ENCODE data around the gene BOC. TPM values are rescaled to one million over a fixed set of nuclear protein-coding genes. Genes with fewer than 3 reads are reported as not detected.

Gene BOC, protein sequence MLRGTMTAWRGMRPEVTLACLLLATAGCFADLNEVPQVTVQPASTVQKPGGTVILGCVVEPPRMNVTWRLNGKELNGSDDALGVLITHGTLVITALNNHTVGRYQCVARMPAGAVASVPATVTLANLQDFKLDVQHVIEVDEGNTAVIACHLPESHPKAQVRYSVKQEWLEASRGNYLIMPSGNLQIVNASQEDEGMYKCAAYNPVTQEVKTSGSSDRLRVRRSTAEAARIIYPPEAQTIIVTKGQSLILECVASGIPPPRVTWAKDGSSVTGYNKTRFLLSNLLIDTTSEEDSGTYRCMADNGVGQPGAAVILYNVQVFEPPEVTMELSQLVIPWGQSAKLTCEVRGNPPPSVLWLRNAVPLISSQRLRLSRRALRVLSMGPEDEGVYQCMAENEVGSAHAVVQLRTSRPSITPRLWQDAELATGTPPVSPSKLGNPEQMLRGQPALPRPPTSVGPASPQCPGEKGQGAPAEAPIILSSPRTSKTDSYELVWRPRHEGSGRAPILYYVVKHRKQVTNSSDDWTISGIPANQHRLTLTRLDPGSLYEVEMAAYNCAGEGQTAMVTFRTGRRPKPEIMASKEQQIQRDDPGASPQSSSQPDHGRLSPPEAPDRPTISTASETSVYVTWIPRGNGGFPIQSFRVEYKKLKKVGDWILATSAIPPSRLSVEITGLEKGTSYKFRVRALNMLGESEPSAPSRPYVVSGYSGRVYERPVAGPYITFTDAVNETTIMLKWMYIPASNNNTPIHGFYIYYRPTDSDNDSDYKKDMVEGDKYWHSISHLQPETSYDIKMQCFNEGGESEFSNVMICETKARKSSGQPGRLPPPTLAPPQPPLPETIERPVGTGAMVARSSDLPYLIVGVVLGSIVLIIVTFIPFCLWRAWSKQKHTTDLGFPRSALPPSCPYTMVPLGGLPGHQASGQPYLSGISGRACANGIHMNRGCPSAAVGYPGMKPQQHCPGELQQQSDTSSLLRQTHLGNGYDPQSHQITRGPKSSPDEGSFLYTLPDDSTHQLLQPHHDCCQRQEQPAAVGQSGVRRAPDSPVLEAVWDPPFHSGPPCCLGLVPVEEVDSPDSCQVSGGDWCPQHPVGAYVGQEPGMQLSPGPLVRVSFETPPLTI
- 93.1 TPM for total RNA-seq

DNA sequence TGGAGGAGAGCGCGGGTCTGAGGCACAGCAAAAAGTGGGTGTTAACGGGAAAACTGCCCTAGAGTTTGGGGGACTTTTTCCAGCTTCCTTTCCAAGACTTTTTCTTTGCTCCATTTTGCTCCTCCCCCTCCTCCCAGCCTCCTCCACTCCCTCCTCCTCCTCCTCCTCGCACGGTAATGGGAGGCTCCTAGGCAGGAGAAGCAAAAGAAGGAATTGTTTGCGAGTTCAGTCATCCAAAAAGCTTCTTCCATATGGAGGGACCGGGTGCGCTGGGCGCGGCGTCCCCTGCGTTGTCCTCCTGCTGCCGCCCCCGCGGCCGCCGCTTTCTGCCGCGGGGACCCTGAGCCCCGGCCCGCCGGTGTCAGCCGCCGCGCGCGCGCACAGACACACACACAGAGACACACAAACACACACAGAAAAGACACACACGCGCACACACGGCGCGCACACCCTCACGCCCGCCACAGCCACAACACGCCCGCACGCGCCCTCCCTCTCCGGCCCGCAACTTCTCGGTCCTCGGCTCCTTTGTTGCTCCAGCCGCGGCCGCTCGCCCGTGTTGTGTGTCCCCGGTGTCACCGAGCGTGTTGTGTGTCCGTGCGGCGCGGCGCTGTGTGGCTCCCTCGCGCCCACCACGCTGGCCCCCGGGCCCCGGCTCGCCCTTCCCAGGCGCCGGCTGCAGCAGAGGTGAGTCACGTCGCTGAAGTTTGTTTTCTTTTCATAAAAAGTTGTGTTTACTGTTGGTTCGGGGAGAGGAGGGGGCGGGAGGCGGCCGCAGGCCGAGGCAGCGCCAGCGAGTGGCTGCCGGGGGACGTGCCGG is at the start of gene BOC:
BOC (plus strand) TSS at position 228 of the 820 bp plus-strand sequence. CDS start 38,246 bp downstream, outside the sequence.
- peak within 1 kb of the TSS; percentile 98 for H3K27ac ChIP-seq
- H3K4me1 ChIP-seq, result peaks cover 30% of the 10 kb centered on the region
- no peak for DNase-seq (ENCODE audit: extremely low spot score in 2 of 2)
- intact Hi-C loops (cut with DNase I), result loop anchor here (2.0 to 5.0 kb wide), 3 partner anchors 37 to 66 kb away; no protein-coding TSS in a partner anchor
- H3K4me3 ChIP-seq, result peak within 1 kb of the TSS; percentile 90 to 94
- no peaks in the 10 kb centered on the region for H3K27me3 ChIP-seq
- H3K36me3 ChIP-seq, result no peaks in the 10 kb centered on the region
- H3K9me3 ChIP-seq, result no peaks in the 10 kb centered on the region
- TF ChIP-seq POLR2A (IDR thresholded peaks at IDR 0.05) (peak in 1 of 2 donors; percentile 70), POLR2AphosphoS5 (IDR thresholded peaks at IDR 0.05; ENCODE audit: insufficient read depth in 1 of 2, low read depth in 1 of 2) (peak in 1 of 2 donors; percentile 28), CTCF (IDR thresholded peaks at IDR 0.05) (no peak)

- Histone ChIP-seq H3K4me3 (no peak overlapping the region), H3K27me3 (no peaks in the 10 kb centered on the region), H3K4me1 (peaks cover 9% of the 10 kb centered on the region), H3K9me3 (no peaks in the 10 kb centered on the region), H3K36me3 (no peaks in the 10 kb centered on the region), H3K27ac (no peak overlapping the region)
- intact Hi-C loops (cut with DNase I), result no loop called here
- TF ChIP-seq POLR2A (IDR thresholded peaks at IDR 0.05), result no peak
- no peak for TF ChIP-seq CTCF (IDR thresholded peaks at IDR 0.05)
- no peak for TF ChIP-seq POLR2AphosphoS5 (IDR thresholded peaks at IDR 0.05; ENCODE audit: insufficient read depth in 1 of 2, low read depth in 1 of 2)
- no peak for DNase-seq (ENCODE audit: extremely low spot score in 2 of 2)
Observed at GRCh38 chr3:113161661-113162060, 49.7 kb upstream of the BOC start.

- H3K9me3 ChIP-seq, result no peaks in the 10 kb centered on the region
- intact Hi-C loops (cut with DNase I), result no loop called here
- no peak for DNase-seq (ENCODE audit: extremely low spot score in 2 of 2)
- TF ChIP-seq CTCF (IDR thresholded peaks at IDR 0.05), result no peak
- no peak for TF ChIP-seq POLR2AphosphoS5 (IDR thresholded peaks at IDR 0.05; ENCODE audit: insufficient read depth in 1 of 2, low read depth in 1 of 2)
- no peak for TF ChIP-seq POLR2A (IDR thresholded peaks at IDR 0.05)
- H3K27me3 ChIP-seq, result no peaks in the 10 kb centered on the region
- H3K4me3 ChIP-seq, result no peak overlapping the region
- H3K4me1 ChIP-seq, result peaks cover 24% of the 10 kb centered on the region
- no peak overlapping the region for H3K27ac ChIP-seq
- H3K36me3 ChIP-seq, result no peaks in the 10 kb centered on the region
Observed at GRCh38 chr3:113163152-113163551, 48.2 kb upstream of the BOC start.

GRCh38 chr3:113165841-113166240 is 45.5 kb upstream of the BOC start:
- no peaks in the 10 kb centered on the region for H3K36me3 ChIP-seq
- DNase-seq (ENCODE audit: extremely low spot score in 2 of 2), result no peak
- no peak overlapping the region for H3K4me3 ChIP-seq
- no peaks in the 10 kb centered on the region for H3K9me3 ChIP-seq
- H3K27ac ChIP-seq, result peak overlapping the region; percentile 54
- intact Hi-C loops (cut with DNase I), result loop anchor here (5.0 kb wide), 1 partner anchor 46 kb away; the partner anchor contains the start of gene BOC
- H3K27me3 ChIP-seq, result no peaks in the 10 kb centered on the region
- peaks cover 30% of the 10 kb centered on the region for H3K4me1 ChIP-seq
- TF ChIP-seq POLR2AphosphoS5 (IDR thresholded peaks at IDR 0.05; ENCODE audit: insufficient read depth in 1 of 2, low read depth in 1 of 2), result no peak
- TF ChIP-seq POLR2A (IDR thresholded peaks at IDR 0.05), result no peak
- TF ChIP-seq CTCF (IDR thresholded peaks at IDR 0.05), result no peak
